DND-41 (cell line): Measurements from ENCODE around the gene PPFIA1.

Experiments
- ATAC-seq: fragments of 200-7000 bp; cut with Tn5 transposase; 3 replicates; pipeline ENCODE4 v1.9.1; 2021; ENCODE audit warnings: low read depth; ENCODE audit not compliant: insufficient read depth
- DNase-seq: peaks from one replicate; pipeline ENCODE4 v3.0.0-alpha.2; 2020
- H2AFZ ChIP-seq: 2 replicates; pipeline ENCODE4 v1.6.0; 2012; ENCODE audit warnings: low read depth, low read length
- H3K27ac ChIP-seq: 2 replicates; pipeline ENCODE4 v1.5.1; 2012; ENCODE audit warnings: low read length, inconsistent platforms
- H3K27me3 ChIP-seq: fragments of 200-600 bp; sonication (generic); 2 replicates; pipeline ENCODE4 v1.6.0; 2012; ENCODE audit warnings: low read length, mild to moderate bottlenecking, inconsistent platforms; ENCODE audit not compliant: insufficient read depth, poor library complexity
- H3K36me3 ChIP-seq: 2 replicates; pipeline ENCODE4 v1.5.1; 2012; ENCODE audit warnings: low read length, inconsistent platforms; ENCODE audit not compliant: insufficient read depth
- H3K4me1 ChIP-seq: 2 replicates; pipeline ENCODE4 v1.5.1; 2012; ENCODE audit warnings: mild to moderate bottlenecking, low read length; ENCODE audit not compliant: insufficient read depth
- H3K4me2 ChIP-seq: 2 replicates; pipeline ENCODE4 v1.6.0; 2012; ENCODE audit warnings: mild to moderate bottlenecking, moderate library complexity, low read length, inconsistent platforms; ENCODE audit not compliant: insufficient read depth
- H3K4me3 ChIP-seq, 2 experiments: fragments of 200-600 bp in 1 of 2; shearing (Covaris generic) in 1 of 2; 2 replicates each; pipeline ENCODE4 v1.5.1; 2012 to 2016; ENCODE audit warnings: inconsistent platforms in 2 of 2, low read length in 2 of 2, mild to moderate bottlenecking in 2 of 2, low read depth in 1 of 2, moderate library complexity in 1 of 2
- H3K79me2 ChIP-seq: 2 replicates; pipeline ENCODE4 v1.6.0; 2012; ENCODE audit warnings: low read length, inconsistent platforms; ENCODE audit not compliant: insufficient read depth
- H3K9ac ChIP-seq: 2 replicates; pipeline ENCODE4 v1.6.0; 2012; ENCODE audit warnings: low read depth, mild to moderate bottlenecking, inconsistent platforms, low read length, moderate library complexity
- H3K9me3 ChIP-seq: 2 replicates; pipeline ENCODE4 v1.5.1; 2012; ENCODE audit warnings: low read length, moderate library complexity, mild to moderate bottlenecking, inconsistent platforms; ENCODE audit not compliant: insufficient read depth, severe bottlenecking
- H4K20me1 ChIP-seq: 2 replicates; pipeline ENCODE4 v1.6.0; 2012; ENCODE audit warnings: low read length; ENCODE audit not compliant: insufficient read depth
- EZH2 ChIP-seq: IDR thresholded peaks from 3 replicates; pipeline ENCODE4 v1.6.1; 2012; ENCODE audit warnings: borderline replicate concordance, low read depth, mild to moderate bottlenecking, moderate library complexity, low read length, inconsistent platforms; ENCODE audit not compliant: severe bottlenecking
- TF ChIP-seq, protein P1 (sequence below): IDR thresholded peaks from 2 replicates; pipeline ENCODE4 v1.5.1; 2012; ENCODE audit warnings: borderline replicate concordance, low read length, moderate library complexity, mild to moderate bottlenecking; ENCODE audit not compliant: poor library complexity, severe bottlenecking; ENCODE audit errors: extremely low read depth

The PPFIA1 gene

GRCh38 chr11:70376621-70377020, 106.1 kb downstream of the PPFIA1 start:
- no peaks in the 10 kb centered on the region for H3K9me3 ChIP-seq
- H3K36me3 ChIP-seq = peaks cover 70% of the 10 kb centered on the region
- no peak overlapping the region for H3K4me2 ChIP-seq
- H3K27ac ChIP-seq = no peak overlapping the region
- no peaks in the 10 kb centered on the region for H3K4me1 ChIP-seq
- no peak overlapping the region for H2AFZ ChIP-seq
- H3K4me3 ChIP-seq = no peak overlapping the region
- TF ChIP-seq EZH2 = no peak
- TF ChIP-seq, protein P1, sequence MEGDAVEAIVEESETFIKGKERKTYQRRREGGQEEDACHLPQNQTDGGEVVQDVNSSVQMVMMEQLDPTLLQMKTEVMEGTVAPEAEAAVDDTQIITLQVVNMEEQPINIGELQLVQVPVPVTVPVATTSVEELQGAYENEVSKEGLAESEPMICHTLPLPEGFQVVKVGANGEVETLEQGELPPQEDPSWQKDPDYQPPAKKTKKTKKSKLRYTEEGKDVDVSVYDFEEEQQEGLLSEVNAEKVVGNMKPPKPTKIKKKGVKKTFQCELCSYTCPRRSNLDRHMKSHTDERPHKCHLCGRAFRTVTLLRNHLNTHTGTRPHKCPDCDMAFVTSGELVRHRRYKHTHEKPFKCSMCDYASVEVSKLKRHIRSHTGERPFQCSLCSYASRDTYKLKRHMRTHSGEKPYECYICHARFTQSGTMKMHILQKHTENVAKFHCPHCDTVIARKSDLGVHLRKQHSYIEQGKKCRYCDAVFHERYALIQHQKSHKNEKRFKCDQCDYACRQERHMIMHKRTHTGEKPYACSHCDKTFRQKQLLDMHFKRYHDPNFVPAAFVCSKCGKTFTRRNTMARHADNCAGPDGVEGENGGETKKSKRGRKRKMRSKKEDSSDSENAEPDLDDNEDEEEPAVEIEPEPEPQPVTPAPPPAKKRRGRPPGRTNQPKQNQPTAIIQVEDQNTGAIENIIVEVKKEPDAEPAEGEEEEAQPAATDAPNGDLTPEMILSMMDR = no peak
- no peaks in the 10 kb centered on the region for H3K27me3 ChIP-seq
- no peaks in the 10 kb centered on the region for H4K20me1 ChIP-seq
- DNase-seq (no peak), ATAC-seq (no peak)
- no peaks in the 10 kb centered on the region for H3K79me2 ChIP-seq
- no peak overlapping the region for H3K9ac ChIP-seq

DNA sequence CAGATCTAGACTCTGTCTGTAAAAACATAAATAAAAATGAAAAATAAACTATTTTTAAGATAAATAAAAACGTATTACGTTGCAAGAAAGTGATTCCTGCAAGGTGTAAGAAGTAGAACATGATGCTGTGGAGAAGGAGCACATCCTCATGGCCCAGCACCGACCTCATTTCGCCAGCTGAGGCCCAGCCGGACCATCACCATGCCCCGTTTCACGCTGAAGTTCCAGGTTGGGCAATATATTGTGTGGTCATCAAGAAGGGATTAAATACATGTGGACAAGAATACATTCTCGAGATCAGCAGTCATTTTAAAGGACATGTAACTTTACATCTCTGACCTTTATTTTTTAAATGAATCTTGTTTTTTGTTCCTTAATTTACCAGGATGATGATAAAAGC, 107.2 kb downstream of the PPFIA1 start:
- H3K79me2 ChIP-seq = no peaks in the 10 kb centered on the region
- H3K9me3 ChIP-seq = no peaks in the 10 kb centered on the region
- H4K20me1 ChIP-seq = no peaks in the 10 kb centered on the region
- no peak for DNase-seq
- H3K9ac ChIP-seq = no peak overlapping the region
- TF ChIP-seq, protein P1 = no peak
- TF ChIP-seq EZH2 = no peak
- H3K4me2 ChIP-seq = no peak overlapping the region
- H3K4me1 ChIP-seq = no peaks in the 10 kb centered on the region
- H3K4me3 ChIP-seq = no peak overlapping the region
- no peaks in the 10 kb centered on the region for H3K27me3 ChIP-seq
- H2AFZ ChIP-seq = no peak overlapping the region
- peaks cover 73% of the 10 kb centered on the region for H3K36me3 ChIP-seq
- H3K27ac ChIP-seq = no peak overlapping the region
- no peak for ATAC-seq

GRCh38 chr11:70378506-70379134, 108.1 kb downstream of the PPFIA1 start:
- Histone ChIP-seq H3K4me2 (no peak overlapping the region), H3K79me2 (no peaks in the 10 kb centered on the region), H3K27me3 (no peaks in the 10 kb centered on the region), H3K9me3 (no peaks in the 10 kb centered on the region), H3K4me1 (no peaks in the 10 kb centered on the region), H3K4me3 (no peak overlapping the region), H3K27ac (no peak overlapping the region), H4K20me1 (no peaks in the 10 kb centered on the region; the same call in 1 of the 2 replicates), H2AFZ (no peak overlapping the region), H3K9ac (no peak overlapping the region), H3K36me3 (peaks cover 69% of the 10 kb centered on the region)
- DNase-seq (no peak), ATAC-seq (no peak)
- TF ChIP-seq, protein P1 = peak; percentile 27
- no peak for TF ChIP-seq EZH2
